GM19324 (cell line): ENCODE results near the gene KIRREL3.

Experiments used
- ATAC-seq: cut with Tn5 transposase; IDR thresholded peaks from one replicate; pipeline ENCODE4 v1.9.1; 2021; ENCODE audit warnings: mild to moderate bottlenecking, moderate library complexity; ENCODE audit not compliant: unreplicated experiment, low FRiP score

The KIRREL3 gene

DNA sequence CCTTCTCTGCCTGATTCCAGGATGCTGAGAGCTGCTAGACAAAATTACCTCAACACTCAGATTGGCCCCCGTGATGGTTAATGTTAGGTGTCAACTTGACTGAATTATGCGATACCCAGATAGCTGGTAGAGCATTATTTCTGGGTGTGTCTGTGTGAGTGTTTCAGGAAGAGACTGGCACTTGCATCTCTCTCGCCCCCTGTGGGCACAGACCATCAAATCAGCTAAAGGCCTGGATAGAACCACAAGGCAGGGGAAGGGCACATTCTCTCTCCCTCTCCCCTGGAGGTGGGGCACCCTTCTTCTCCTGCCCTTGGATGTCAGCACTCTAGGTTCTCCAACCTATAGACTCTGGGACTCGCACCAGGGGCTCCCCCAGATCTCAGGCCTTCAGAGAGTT, 79.7 kb downstream of the KIRREL3 start:
- ATAC-seq: no peak

DNA sequence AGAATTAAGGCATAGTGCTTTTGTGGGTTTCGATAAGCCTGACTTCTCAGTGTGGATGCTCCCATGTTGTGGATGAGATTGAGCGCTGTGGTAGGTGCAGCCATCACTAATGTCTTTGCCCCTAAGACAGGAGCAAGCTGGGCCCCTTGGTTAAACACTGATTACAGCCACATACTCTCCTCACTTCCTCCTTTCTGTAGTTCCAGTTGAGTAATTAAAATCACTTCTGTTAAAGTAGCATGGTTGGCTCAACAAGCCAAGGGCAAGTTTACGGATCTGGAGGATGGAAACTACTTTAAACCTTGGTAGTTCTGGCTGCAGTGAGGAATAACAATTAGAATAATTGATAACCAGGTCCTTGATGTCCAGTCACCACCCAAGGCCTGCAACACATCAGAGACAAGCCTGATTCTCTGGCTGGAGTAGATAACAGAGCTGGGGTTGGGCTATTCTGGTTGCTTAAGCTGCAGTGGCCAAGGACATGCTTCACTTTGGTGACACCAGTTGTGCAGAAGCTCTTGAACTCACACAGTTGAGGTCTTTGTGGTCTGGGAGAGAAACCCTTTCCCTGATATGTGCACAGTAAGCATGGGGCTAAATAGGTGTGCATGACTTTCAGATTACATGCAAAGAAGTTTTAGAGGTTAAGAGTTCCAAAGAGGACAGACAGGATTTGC, 81.3 kb downstream of the KIRREL3 start:
- ATAC-seq: no peak

DNA sequence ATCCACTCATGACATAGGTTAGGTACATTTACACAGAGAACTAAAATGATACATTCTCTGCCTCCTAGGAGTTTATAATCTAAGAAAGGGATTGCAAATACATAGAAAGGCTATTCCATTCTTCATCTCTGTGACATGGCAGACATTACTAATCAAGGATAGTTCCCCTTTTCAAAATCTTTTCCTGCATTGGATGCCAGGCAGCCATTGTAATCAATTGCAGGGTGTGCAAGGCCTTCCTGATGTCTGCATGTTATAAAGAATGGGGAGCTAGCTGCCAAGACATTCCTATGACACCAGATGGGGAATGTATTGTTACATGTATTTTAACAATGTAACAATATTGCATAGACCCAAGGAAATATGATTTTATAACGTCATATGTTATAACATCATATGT, 82.0 kb downstream of the KIRREL3 start:
- no peak for ATAC-seq

DNA sequence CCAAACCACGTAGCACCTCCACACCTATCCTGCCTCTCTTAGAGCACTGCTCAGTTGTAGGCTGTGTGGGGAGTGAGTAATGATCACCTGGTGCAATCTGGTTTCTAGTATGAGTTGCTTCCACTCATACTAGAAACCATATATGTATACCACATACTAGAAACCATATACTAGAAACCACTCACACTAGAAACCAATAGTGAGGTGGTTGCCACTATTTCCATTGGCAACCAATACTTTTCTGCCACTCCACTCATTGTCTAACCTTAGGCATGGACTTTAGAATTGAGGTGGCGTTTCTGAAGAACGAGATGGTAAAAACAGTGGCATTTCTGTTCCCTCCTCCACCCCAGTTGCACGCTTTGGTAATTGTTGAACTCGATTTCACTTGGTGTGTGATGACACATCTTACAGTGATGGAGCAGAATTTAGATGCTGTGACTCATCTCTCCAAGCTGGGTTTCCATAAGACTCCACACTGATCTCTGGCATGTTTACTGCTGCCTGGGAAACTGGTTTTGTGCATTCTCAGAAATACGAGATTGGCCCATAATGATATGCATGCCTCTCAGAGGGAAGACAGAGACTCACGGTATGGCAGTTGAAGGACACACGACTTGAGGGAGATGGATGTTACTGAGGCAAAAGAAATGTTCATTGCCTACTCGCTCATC, 82.9 kb downstream of the KIRREL3 start:
- peak; percentile 90 for ATAC-seq

DNA sequence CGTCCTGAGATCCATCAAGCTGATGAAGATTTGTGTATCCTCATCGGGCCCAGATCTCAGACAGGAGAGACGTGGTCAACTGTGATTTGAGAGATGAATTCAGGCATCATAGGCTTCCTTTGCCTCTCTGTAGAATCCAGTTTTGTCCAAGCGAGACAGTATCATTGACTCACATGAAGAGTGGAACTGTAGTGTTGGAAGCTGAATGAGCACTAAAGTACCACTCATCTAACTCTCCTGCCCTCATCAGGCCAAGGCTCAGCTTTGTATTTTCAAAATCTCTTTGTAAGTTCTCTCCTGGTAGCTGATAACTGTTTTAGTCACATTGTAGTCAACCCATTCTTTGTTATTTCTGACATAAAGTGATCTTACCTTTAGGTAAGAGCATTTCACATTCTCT, 85.1 kb downstream of the KIRREL3 start:
- no peak for ATAC-seq

DNA sequence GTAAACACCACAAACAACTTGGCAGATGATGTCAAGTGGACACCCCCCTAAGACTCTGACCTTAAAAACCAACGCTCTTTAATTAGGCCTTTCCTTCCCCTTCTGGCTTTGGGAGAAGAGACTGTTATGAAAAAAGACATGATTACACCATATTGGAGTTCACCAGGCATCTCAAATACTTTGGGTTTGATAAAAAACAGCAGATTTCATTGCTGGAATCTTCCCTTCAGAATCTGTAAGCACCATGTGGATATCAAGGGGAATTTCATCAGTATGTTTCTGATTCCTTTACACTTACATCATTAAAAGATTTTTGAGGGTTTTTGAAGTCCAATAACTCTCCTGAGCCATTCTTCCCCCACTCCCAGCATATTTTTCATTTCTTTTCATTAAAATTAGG, 85.6 kb downstream of the KIRREL3 start:
- ATAC-seq: no peak

DNA sequence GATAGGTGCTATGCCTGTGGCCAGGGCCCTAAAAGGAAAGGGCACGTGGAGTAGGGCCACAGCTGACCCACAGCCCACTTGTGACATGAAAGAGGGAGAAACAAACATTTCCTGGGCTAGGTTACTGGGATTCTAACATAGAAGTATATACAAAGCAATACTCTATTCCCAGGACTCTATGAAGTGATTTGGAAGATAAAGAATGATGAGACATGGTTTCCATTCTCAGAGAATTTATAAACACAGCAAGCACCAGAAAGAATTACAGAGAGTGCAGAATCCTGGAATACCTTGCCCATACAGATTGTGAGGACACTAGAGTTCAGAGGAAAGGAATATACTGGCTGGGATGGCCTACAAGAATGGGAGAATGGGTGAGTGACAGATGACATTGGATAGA, 86.4 kb downstream of the KIRREL3 start:
- ATAC-seq: no peak

DNA sequence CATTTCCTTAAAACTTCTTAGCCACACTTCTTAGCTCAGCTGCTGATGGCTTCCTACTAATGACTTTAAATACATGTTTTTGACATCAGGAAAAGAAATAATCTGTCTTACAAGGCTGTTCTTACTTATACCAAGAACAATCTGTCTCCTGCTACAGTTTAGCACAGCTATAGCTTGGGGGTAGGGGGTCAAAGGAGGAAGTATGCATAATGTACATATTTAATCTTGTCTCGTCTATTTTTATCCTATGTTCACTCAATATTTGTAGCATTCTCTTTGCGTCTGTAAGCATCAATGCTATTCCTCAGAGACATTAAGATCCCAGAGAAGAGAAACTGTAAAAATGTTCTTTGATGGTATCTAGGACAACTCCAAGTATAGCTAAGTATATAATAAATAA, 96.0 kb downstream of the KIRREL3 start:
- ATAC-seq: no peak

DNA sequence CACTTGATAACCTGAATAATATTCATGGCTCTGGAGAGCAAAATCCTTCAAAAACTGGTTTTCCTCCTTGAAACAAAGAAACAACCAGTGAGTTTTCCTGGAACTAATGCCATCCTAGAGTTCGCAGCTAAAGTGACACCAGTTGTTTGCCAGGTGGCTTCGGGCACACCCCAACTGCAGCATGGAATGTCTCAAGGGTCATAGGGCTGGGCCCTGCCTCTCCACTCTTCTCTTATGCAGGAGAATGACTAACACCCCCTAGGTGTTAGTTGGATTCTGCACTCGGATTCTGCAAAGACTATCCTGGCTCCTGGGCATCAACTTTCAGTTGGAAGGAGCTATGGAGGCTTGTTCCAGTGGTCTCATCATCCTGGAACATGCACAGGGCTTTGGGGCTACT, 98.8 kb downstream of the KIRREL3 start:
- no peak for ATAC-seq

DNA sequence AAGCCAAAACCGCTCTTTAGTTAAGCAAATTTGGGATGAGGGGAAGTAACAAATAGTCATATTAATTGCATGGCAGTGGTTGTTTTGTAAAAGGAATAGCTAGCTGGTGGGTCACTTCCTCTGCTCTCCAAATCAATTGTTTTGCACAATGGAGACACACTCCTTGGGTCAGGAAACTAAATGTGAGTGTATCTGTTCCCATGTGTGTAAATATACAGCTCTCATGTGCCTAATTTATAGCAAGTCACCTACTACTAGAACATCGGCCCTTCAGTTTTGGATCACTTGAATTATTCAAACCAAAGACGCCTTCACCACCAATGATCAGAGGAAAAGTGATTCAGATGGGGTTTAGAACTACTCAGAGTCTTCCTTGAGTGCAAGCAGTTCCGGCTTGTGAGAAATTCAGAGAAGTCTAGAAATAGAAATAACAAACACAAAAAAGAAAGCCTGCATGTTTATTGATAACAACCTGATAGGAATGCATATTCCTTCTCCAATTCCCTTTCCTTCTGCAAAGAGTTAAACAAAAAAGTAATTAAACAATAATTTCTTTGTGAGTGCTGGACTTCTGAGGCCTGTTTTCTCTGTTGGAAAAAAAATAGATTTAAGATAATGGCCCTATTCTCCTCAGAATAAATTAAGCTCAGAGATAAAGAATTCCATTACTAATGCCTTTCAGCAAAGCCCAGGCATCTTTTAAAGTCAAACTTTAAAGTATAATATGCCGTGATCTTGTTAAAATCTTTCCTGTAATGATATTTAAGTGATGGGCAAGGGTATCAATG, 100.4 kb downstream of the KIRREL3 start:
- ATAC-seq: no peak

- no peak for ATAC-seq
Observed at GRCh38 chr11:126898802-126899201, 101.8 kb downstream of the KIRREL3 start.

DNA sequence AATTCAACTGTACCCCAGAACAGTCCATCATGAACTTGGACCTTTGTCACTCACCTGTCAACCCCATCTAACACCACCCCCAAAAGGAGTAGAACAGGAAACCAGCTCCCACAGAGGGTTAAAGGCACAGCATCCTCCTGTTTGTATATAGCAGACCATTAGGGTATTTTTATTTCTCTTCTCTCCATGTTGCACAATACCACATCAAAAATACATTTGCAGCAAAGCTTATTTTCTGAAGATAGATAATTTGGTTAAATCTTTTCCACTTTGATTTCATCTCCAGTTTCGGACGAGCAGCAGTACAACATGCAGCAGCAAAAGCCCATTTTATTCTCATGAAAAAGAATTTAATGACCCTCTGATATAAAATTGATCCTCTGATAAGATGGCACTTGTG, 103.1 kb downstream of the KIRREL3 start:
- no peak for ATAC-seq

GRCh38 chr11:126896025-126896424, 104.5 kb downstream of the KIRREL3 start:
- no peak for ATAC-seq

GRCh38 chr11:126893796-126894195, 106.8 kb downstream of the KIRREL3 start:
- ATAC-seq: no peak

- no peak for ATAC-seq
Observed at GRCh38 chr11:126892756-126893155, 107.8 kb downstream of the KIRREL3 start.

DNA sequence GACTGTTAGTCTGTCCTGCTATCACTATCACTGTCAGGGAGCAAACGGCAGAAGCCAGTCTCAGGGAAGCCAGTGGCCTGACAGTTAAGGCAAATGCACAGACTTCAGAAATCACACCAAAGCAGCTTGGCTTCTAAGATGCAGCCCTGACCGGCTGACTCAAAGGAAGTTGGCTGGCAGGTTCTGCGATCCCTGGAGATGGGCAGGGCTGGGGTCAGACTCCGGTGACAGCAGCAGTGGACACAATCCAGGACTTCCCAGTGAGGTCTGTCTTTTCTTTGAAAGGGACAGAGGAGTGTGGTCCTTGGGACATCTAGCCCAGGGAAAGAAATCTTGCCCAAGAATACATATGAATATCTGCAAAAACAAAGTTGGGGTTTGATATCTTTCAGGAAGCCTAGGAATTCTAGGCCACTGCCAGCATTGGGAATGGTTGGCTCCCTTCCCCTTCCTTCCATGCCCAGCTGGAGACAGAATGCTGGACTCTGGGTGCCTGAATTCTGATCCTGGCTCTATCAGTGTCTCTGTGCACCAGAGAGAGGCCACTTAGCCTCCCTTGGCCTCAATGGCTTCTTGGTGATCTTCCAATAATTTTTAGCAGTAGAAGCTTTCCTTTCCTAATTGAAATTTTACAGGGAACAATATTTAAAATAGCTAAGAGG, 108.9 kb downstream of the KIRREL3 start:
- ATAC-seq: no peak

GRCh38 chr11:126890561-126890960, 110.0 kb downstream of the KIRREL3 start:
- no peak for ATAC-seq

DNA sequence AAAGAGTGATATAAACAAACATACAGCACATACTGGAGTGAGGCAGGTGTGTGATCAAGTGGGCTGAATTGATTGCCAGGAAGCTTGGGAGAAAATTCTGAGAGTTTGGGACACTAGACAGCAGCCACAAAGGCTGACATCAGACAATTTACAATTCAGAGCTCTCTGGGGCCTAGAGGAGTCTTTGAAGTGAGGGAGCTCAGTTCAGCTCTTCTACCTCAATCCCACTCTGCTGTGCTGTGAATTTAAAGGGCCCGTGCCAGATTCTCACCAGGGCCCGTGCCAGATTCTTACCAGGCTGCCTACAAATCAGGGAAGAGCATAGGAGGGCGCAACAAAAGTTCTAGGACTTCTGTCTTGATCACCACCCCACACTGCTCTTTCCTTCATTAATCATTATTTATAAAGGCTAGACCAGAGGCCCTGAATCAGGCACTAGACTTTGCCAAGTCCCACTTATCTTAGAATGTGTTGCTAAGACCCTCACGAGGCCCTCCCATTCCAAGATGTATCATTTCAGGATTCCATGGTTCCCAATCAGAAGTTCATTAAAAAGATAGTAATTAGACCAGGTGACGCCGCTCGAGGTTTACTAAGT, 112.4 kb downstream of the KIRREL3 start:
- no peak for ATAC-seq

GRCh38 chr11:126886636-126887035, 113.9 kb downstream of the KIRREL3 start:
- ATAC-seq: no peak

GRCh38 chr11:126886085-126886484, 114.5 kb downstream of the KIRREL3 start:
- ATAC-seq: no peak

GRCh38 chr11:126884594-126884993, 116.0 kb downstream of the KIRREL3 start:
- no peak for ATAC-seq
